ENCODE results near the gene SPATS2. TPM values are rescaled to one million over a fixed set of nuclear protein-coding genes. Genes with fewer than 3 reads are reported as not detected.

Gene SPATS2
- polyA plus RNA-seq, 1 experiment: 100 TPM

- ChIA-PET CTCF (interaction anchor here (2.1 kb wide), 1 partner anchor 180 kb away, joined by 5 read pairs; no protein-coding TSS in a partner anchor), POLR2A (no interaction called here)
- no peak within 1 kb of the TSS for H3K27ac ChIP-seq (ENCODE audit: low read depth, low read length)
- H3K4me3 ChIP-seq (ENCODE audit: low read depth, low read length): peak within 1 kb of the TSS; percentile 42
- no peaks in the 10 kb centered on the region; the same call in 1 of the 2 replicates for H3K9me3 ChIP-seq (ENCODE audit: control insufficient read depth, insufficient read depth, low read length)
- DNase-seq (ENCODE audit: low read depth, low spot score): no peak
- TF ChIP-seq CTCF (IDR thresholded peaks at IDR 0.05; ENCODE audit: low read depth, low read length): no peak
- peaks cover 47% of the 10 kb centered on the region for H3K27me3 ChIP-seq (ENCODE audit: control insufficient read depth, insufficient read depth, low read length)
Observed at GRCh38 chr12:49538510-49539403, 171.5 kb downstream of the SPATS2 start, which contains the start of gene KCNH3. KCNH3 (plus strand) TSS chr12:49539030; CDS start chr12:49539417, 387 bp downstream.

GRCh38 chr12:49539406-49540228 is 172.4 kb downstream of the SPATS2 start:
- ChIA-PET CTCF (interaction anchor here (2.1 kb wide), 1 partner anchor 181 kb away, joined by 5 read pairs; no protein-coding TSS in a partner anchor), POLR2A (no interaction called here)
- no peaks in the 10 kb centered on the region; the same call in 1 of the 2 replicates for H3K9me3 ChIP-seq (ENCODE audit: control insufficient read depth, insufficient read depth, low read length)
- no peak overlapping the region for H3K27ac ChIP-seq (ENCODE audit: low read depth, low read length)
- H3K4me3 ChIP-seq (ENCODE audit: low read depth, low read length): no peak overlapping the region
- TF ChIP-seq CTCF (IDR thresholded peaks at IDR 0.05; ENCODE audit: low read depth, low read length): no peak
- H3K27me3 ChIP-seq (ENCODE audit: control insufficient read depth, insufficient read depth, low read length): peaks cover 49% of the 10 kb centered on the region
- no peak for DNase-seq (ENCODE audit: low read depth, low spot score)

- H3K9me3 ChIP-seq (ENCODE audit: control insufficient read depth, insufficient read depth, low read length): no peaks in the 10 kb centered on the region; the same call in 1 of the 2 replicates
- no peak overlapping the region for H3K27ac ChIP-seq (ENCODE audit: low read depth, low read length)
- POLR2A ChIA-PET: no interaction called here
- DNase-seq (ENCODE audit: low read depth, low spot score): no peak
- H3K27me3 ChIP-seq (ENCODE audit: control insufficient read depth, insufficient read depth, low read length): peaks cover 53% of the 10 kb centered on the region
- no peak overlapping the region for H3K4me3 ChIP-seq (ENCODE audit: low read depth, low read length)
- no peak for TF ChIP-seq CTCF (IDR thresholded peaks at IDR 0.05; ENCODE audit: low read depth, low read length)
- CTCF ChIA-PET: no interaction called here
Observed at GRCh38 chr12:49540229-49541139, 173.2 kb downstream of the SPATS2 start.

GRCh38 chr12:49541140-49541861 is 174.0 kb downstream of the SPATS2 start:
- H3K9me3 ChIP-seq (ENCODE audit: control insufficient read depth, insufficient read depth, low read length): no peaks in the 10 kb centered on the region; the same call in 1 of the 2 replicates
- H3K27ac ChIP-seq (ENCODE audit: low read depth, low read length): no peak overlapping the region
- peaks cover 60% of the 10 kb centered on the region for H3K27me3 ChIP-seq (ENCODE audit: control insufficient read depth, insufficient read depth, low read length)
- ChIA-PET POLR2A (no interaction called here), CTCF (no interaction called here)
- no peak overlapping the region for H3K4me3 ChIP-seq (ENCODE audit: low read depth, low read length)
- no peak for DNase-seq (ENCODE audit: low read depth, low spot score)
- TF ChIP-seq CTCF (IDR thresholded peaks at IDR 0.05; ENCODE audit: low read depth, low read length): no peak
